Stimulated activated CD4-positive, alpha-beta T cell treated with anti-CD3 and anti-CD28 coated beads, Interleukin-12 subunit alpha, Interleukin-12 subunit beta, amount 100 ng/mL, for 48 hours (primary cell): ENCODE results near the gene DLG4.

Experiments used
- DNase-seq, 3 donors: peaks; one replicate each; pipeline ENCODE4 v3.0.0-alpha.2; 2020; ENCODE audit warnings: low read depth in 2 of 3, low spot score in 1 of 3

Gene DLG4

GRCh38 chr17:7219812-7220592 is at the start of gene DLG4, which contains the start of gene ACADVL:
TSS of gene DLG4 (minus strand) at chr17:7219836.
TSS of gene ACADVL (plus strand) at chr17:7219938. CDS start at chr17:7219985, 47 bp downstream.
- peak; percentile 71 to 80 (median 74) for DNase-seq

GRCh38 chr17:7266784-7267183 is 47.1 kb upstream of the DLG4 start:
- DNase-seq: no peak

- DNase-seq: no peak
These were observed 44.1 kb upstream of the DLG4 start for GRCh38 chr17:7263801-7264078.

- no peak for DNase-seq
These were observed 43.5 kb upstream of the DLG4 start for GRCh38 chr17:7262935-7263800.

- no peak for DNase-seq
These were observed 42.7 kb upstream of the DLG4 start, which contains the start of gene CLDN7 for GRCh38 chr17:7262192-7262934. TSS of gene CLDN7 (minus strand) at chr17:7262478. CDS start at chr17:7262043, 435 bp downstream.

- no peak for DNase-seq
These were observed 41.9 kb upstream of the DLG4 start for GRCh38 chr17:7261379-7262191.

- DNase-seq: no peak
These were observed 41.2 kb upstream of the DLG4 start for GRCh38 chr17:7260651-7261378.

- no peak for DNase-seq
These were observed 40.5 kb upstream of the DLG4 start for GRCh38 chr17:7260151-7260550.

- no peak for DNase-seq
These were observed 39.9 kb upstream of the DLG4 start for GRCh38 chr17:7259555-7259889.

- no peak for DNase-seq
These were observed 39.3 kb upstream of the DLG4 start for GRCh38 chr17:7258731-7259554.

- no peak for DNase-seq
These were observed 37.3 kb upstream of the DLG4 start for GRCh38 chr17:7256766-7257456.

- DNase-seq: no peak
These were observed 34.9 kb upstream of the DLG4 start for GRCh38 chr17:7254511-7254910.

- no peak for DNase-seq
These were observed 33.4 kb upstream of the DLG4 start for GRCh38 chr17:7253082-7253481.

- peak; percentile 84 to 88 (median 87) for DNase-seq
These were observed 32.8 kb upstream of the DLG4 start, which contains the start of gene ELP5 for GRCh38 chr17:7252176-7253043. TSS of gene ELP5 (plus strand) at chr17:7252215. CDS start at chr17:7252551, 336 bp downstream.

GRCh38 chr17:7251661-7252175 is 32.1 kb upstream of the DLG4 start, which contains the start of gene CTDNEP1:
TSS of gene CTDNEP1 (minus strand) at chr17:7251734. CDS start at chr17:7251296, 438 bp downstream.
- DNase-seq: peak; percentile 96 to 99 (median 98)

GRCh38 chr17:7250695-7251627 is 31.3 kb upstream of the DLG4 start:
- no peak for DNase-seq
